Measurements from ENCODE around the gene DIAPH3. TPM values are rescaled to one million over a fixed set of nuclear protein-coding genes. Genes with fewer than 3 reads are reported as not detected.
A peak's percentile ranks its signal among the peaks of the same experiment; 100 is the strongest.

Gene DIAPH3
- total and polyA plus RNA-seq, 2 of the 4 experiments (the other 2 are of a cell fraction): 8.9 to 9.3 TPM

- Histone ChIP-seq H4K8ac (ENCODE audit: low read depth in 2 of 2, low read length in 2 of 2) (no peak overlapping the region), H3K4me2 (ENCODE audit: low read depth, low read length) (no peak overlapping the region), H3K18ac (ENCODE audit: low read depth, low read length) (no peak overlapping the region), H3K14ac (replicated peaks; ENCODE audit: low read depth, low read length) (no peak overlapping the region), H2BK120ac (ENCODE audit: low read depth, low read length) (no peak overlapping the region; the same call in 1 of the 2 replicates), H2BK15ac (ENCODE audit: low read depth, low read length) (no peak overlapping the region), H3K23ac (ENCODE audit: low read depth, low read length) (no peak overlapping the region; the same call in 1 of the 2 replicates), H3K9me3 (ENCODE audit: control insufficient read depth, insufficient read depth, low read length) (no peaks in the 10 kb centered on the region), H2BK20ac (ENCODE audit: low read depth, low read length) (no peak overlapping the region), H3K4ac (ENCODE audit: low read depth, low read length) (no peak overlapping the region), H3K27me3 (ENCODE audit: control insufficient read depth, insufficient read depth, low read length) (no peaks in the 10 kb centered on the region), H4K5ac (ENCODE audit: low read depth, low read length) (no peak overlapping the region), H3K36me3 (ENCODE audit: control insufficient read depth, insufficient read depth, low read length) (no peaks in the 10 kb centered on the region; the same call in 1 of the 2 replicates), H3K4me3 (ENCODE audit: insufficient read depth, low read depth, low read length) (no peak overlapping the region), H2AK9ac (replicated peaks; ENCODE audit: low read depth, low read length, poor library complexity) (no peak overlapping the region), H3K27ac (ENCODE audit: insufficient read depth, low read length) (no peak overlapping the region), H3K79me1 (ENCODE audit: low read depth in 1 of 2, low read length in 2 of 2) (peaks cover 0 to 3% of the 10 kb centered on the region in 2 experiments; a peak in 2 of 4 replicates), H3K9me1 (ENCODE audit: insufficient read depth, low read length) (peaks cover 3% of the 10 kb centered on the region; the same call in 1 of the 2 replicates), H3K9ac (ENCODE audit: low read depth, low read length) (no peak overlapping the region), H2AFZ (replicated peaks; ENCODE audit: low read length, poor library complexity) (no peak overlapping the region), H2AK5ac (ENCODE audit: low read depth, low read length) (no peak overlapping the region), H4K20me1 (ENCODE audit: insufficient read depth, low read length) (no peaks in the 10 kb centered on the region), H4K91ac (ENCODE audit: insufficient read depth, low read depth, low read length) (no peak overlapping the region), H2BK5ac (ENCODE audit: low read depth, low read length, poor library complexity, severe bottlenecking) (peak overlapping the region; percentile 86), H3K4me1 (ENCODE audit: control insufficient read depth, insufficient read depth, low read length) (peaks cover 7% of the 10 kb centered on the region), H3K56ac (ENCODE audit: extremely low read depth, insufficient read depth, low read length) (no peak overlapping the region)
- CTCF ChIA-PET: interaction anchor here (0.6 to 3.5 kb wide), 18 partner anchors 8 to 559 kb away, joined by 3 to 29 read pairs (median 4); no protein-coding TSS in a partner anchor
- no TSS peak for BruUV-seq (replicated peaks)
- TF ChIP-seq MAFK (IDR thresholded peaks at IDR 0.05; ENCODE audit: low read depth, low read length) (no peak), BHLHE40 (IDR thresholded peaks at IDR 0.05; ENCODE audit: low read depth, low read length) (no peak), CTCF (conservative IDR thresholded peaks at IDR 0.05; ENCODE audit: low read depth, low read length) (peak; percentile 77), SMC3 (IDR thresholded peaks at IDR 0.05; ENCODE audit: low read depth, low read length) (peak; percentile 65), RAD21 (IDR thresholded peaks at IDR 0.05; ENCODE audit: low read length) (peak; percentile 76)
- dilution Hi-C loops (cut with HindIII; ENCODE audit: low sequenced_read_pairs, unreplicated experiment) (no loop called here), in situ Hi-C loops (cut with MboI; ENCODE audit: low sequenced_read_pairs) (loop anchor here (25.0 kb wide), 1 partner anchor 659 kb away; no protein-coding TSS in a partner anchor), intact Hi-C loops (cut with micrococcal nuclease) (loop anchor here (1.0 to 5.0 kb wide), 5 partner anchors 91 to 456 kb away; partner anchors contain the start of gene DIAPH3)
- DNase-seq (peak; percentile 59), ATAC-seq (ENCODE audit: low read depth) (0 out of 2 replicates have a peak, but pooled peaks have one; percentile 30)
- POLR2A ChIA-PET (ENCODE audit: unreplicated experiment): no interaction called here
Observed at GRCh38 chr13:59771272-59771671, 392.5 kb downstream of the DIAPH3 start.
